HCT116 (cell line): ENCODE data around the gene CD96. TPM values are rescaled to one million over a fixed set of nuclear protein-coding genes. Genes with fewer than 3 reads are reported as not detected.

Source experiments
- ATAC-seq: fragments of 200-7000 bp; cut with Tn5 transposase; 2 replicates; pipeline ENCODE4 v1.9.1; 2020; ENCODE audit warnings: mild to moderate bottlenecking, moderate library complexity
- BruUV-seq: library from RNA; stranded (reverse); fragments of 400-500 nt; replicated peaks from 2 replicates; lab custom pipeline; 2021; lab: Mats Ljungman, UMichigan
- CTCF ChIA-PET: fragments of 300-600 bp; sonication (Branson Sonifier 250); formaldehyde crosslinking; loops from one replicate; lab custom pipeline; 2021; ENCODE audit warnings: antibody characterized with exemption; lab: Charles Lee
- POLR2A ChIA-PET: fragments of 300-600, 350-600 bp; sonication (Branson Sonifier 250); formaldehyde crosslinking; loops from one replicate; lab custom pipeline; 2021; ENCODE audit warnings: antibody characterized with exemption; lab: Charles Lee
- RAD21 ChIA-PET, 2 experiments: fragments of 300-600 bp; sonication (Branson Sonifier 250); formaldehyde crosslinking; loops; one replicate each; lab custom pipeline; 2023; ENCODE audit warnings: low total read pairs in 2 of 2; ENCODE audit not compliant: uncharacterized antibody in 2 of 2, unreplicated experiment in 2 of 2, low non-redundant PET in 1 of 2; lab: Charles Lee
- DNase-seq: peaks from one replicate; pipeline ENCODE4 v3.0.0-alpha.2; 2010; ENCODE audit warnings: low read depth, low spot score
- H2AFZ ChIP-seq: fragments of 200-600 bp; shearing (Covaris generic), sonication (generic); 2 replicates; pipeline ENCODE4 v1.6.1; 2017; ENCODE audit warnings: low read depth, mixed run types, mixed read lengths, antibody characterized with exemption, low read length; ENCODE audit not compliant: poor library complexity, severe bottlenecking
- H3K27ac ChIP-seq: 2 replicates; pipeline ENCODE4 v1.5.1; 2012; ENCODE audit warnings: low read depth, low read length
- H3K27me3 ChIP-seq: fragments of 200-600 bp; sonication (generic); 2 replicates; pipeline ENCODE4 v1.6.1; 2016; ENCODE audit warnings: mixed run types, low read length, mixed read lengths; ENCODE audit not compliant: insufficient read depth
- H3K36me3 ChIP-seq, 2 experiments: fragments of 200-500 bp in 1 of 2; fragments of 200-600 bp in 1 of 2; sonication (Bioruptor generic) in 1 of 2; sonication (generic) in 1 of 2; 2 replicates each; pipeline versions ENCODE4 v1.5.1 to v1.6.1; 2014 to 2016; ENCODE audit warnings: low read length in 2 of 2, inconsistent platforms in 1 of 2, mixed read lengths in 1 of 2, mixed run types in 1 of 2; ENCODE audit not compliant: insufficient read depth in 2 of 2, control insufficient read depth in 1 of 2
- H3K4me1 ChIP-seq, 2 experiments: fragments of 200-600 bp in 1 of 2; sonication (generic) in 1 of 2; 2 replicates each; pipeline versions ENCODE4 v1.5.1 to v1.6.1; 2012 to 2017; ENCODE audit warnings: low read length in 2 of 2, inconsistent platforms in 1 of 2, mild to moderate bottlenecking in 1 of 2, mixed read lengths in 1 of 2, mixed run types in 1 of 2, moderate library complexity in 1 of 2; ENCODE audit not compliant: insufficient read depth in 2 of 2, control insufficient read depth in 1 of 2
- H3K4me2 ChIP-seq: fragments of 200-600 bp; sonication (generic); 2 replicates; pipeline ENCODE4 v1.6.1; 2017; ENCODE audit warnings: mixed run types, low read length, mixed read lengths
- H3K4me3 ChIP-seq, 2 experiments: fragments of 200-600 bp in 1 of 2; sonication (generic) in 1 of 2; replicated peaks in 1 of 2; 2 replicates each; pipeline ENCODE4 v1.5.1; 2011 to 2016; ENCODE audit warnings: low read length in 2 of 2, control low read depth in 1 of 2, low read depth in 1 of 2, mild to moderate bottlenecking in 1 of 2, mixed read lengths in 1 of 2, mixed run types in 1 of 2
- H3K79me2 ChIP-seq: fragments of 200-600 bp; sonication (generic); 2 replicates; pipeline ENCODE4 v1.6.1; 2017; ENCODE audit warnings: mild to moderate bottlenecking, mixed run types, low read length, moderate library complexity, mixed read lengths; ENCODE audit not compliant: insufficient read depth
- H3K9ac ChIP-seq: fragments of 200-600 bp; sonication (generic); 2 replicates; pipeline ENCODE4 v1.6.1; 2016; ENCODE audit warnings: low read length, mixed read lengths
- H3K9me2 ChIP-seq: fragments of 200-600 bp; sonication (generic), shearing (Covaris generic); 2 replicates; pipeline ENCODE4 v1.6.1; 2017; ENCODE audit warnings: mixed run types, mild to moderate bottlenecking, moderate library complexity; ENCODE audit not compliant: insufficient read depth
- H3K9me3 ChIP-seq, 2 experiments: fragments of 200-500 bp in 1 of 2; fragments of 200-600 bp in 1 of 2; sonication (Bioruptor generic) in 1 of 2; sonication (generic) in 1 of 2; 2 replicates each; pipeline ENCODE4 v1.6.1; 2014 to 2017; ENCODE audit warnings: low read length in 2 of 2, mixed read lengths in 2 of 2, inconsistent platforms in 1 of 2, low read depth in 1 of 2, mild to moderate bottlenecking in 1 of 2, mixed run types in 1 of 2, moderate library complexity in 1 of 2; ENCODE audit not compliant: control insufficient read depth in 1 of 2, insufficient read depth in 1 of 2
- H4K20me1 ChIP-seq: fragments of 200-600 bp; sonication (generic), shearing (Covaris generic); 2 replicates; pipeline ENCODE4 v1.6.1; 2017; ENCODE audit warnings: mixed run types, mild to moderate bottlenecking, moderate library complexity; ENCODE audit not compliant: insufficient read depth
- CTCF ChIP-seq, 3 experiments: fragments of 200-600 bp in 1 of 3; sonication (generic) in 1 of 3; IDR thresholded peaks in 2 of 3; conservative IDR thresholded peaks in 1 of 3; 2 replicates each; pipeline ENCODE4 v1.5.1; 2012 to 2017; ENCODE audit warnings: low read depth in 2 of 3, low read length in 2 of 3, antibody characterized with exemption in 1 of 3, borderline replicate concordance in 1 of 3, control low read depth in 1 of 3, mild to moderate bottlenecking in 1 of 3, mixed read lengths in 1 of 3, mixed run types in 1 of 3, moderate library complexity in 1 of 3; ENCODE audit not compliant: insufficient read depth in 1 of 3
- EZH2phosphoT487 ChIP-seq: fragments of 200-600 bp; IDR thresholded peaks from 2 replicates; pipeline ENCODE4 v1.6.1; 2018; ENCODE audit warnings: antibody characterized with exemption, borderline replicate concordance
- JUND ChIP-seq: IDR thresholded peaks from 2 replicates; pipeline ENCODE4 v1.6.1; 2012
- POLR2A ChIP-seq: IDR thresholded peaks from 2 replicates; pipeline ENCODE4 v1.7.0; 2011; ENCODE audit warnings: borderline replicate concordance; ENCODE audit not compliant: insufficient read depth, insufficient read length; ENCODE audit errors: extremely low read depth
- RAD21 ChIP-seq: IDR thresholded peaks from 2 replicates; pipeline ENCODE4 v1.6.1; 2012; ENCODE audit warnings: low read depth, mild to moderate bottlenecking
- ZBTB33 ChIP-seq: IDR thresholded peaks from 2 replicates; pipeline ENCODE4 v1.6.1; 2011; ENCODE audit warnings: mild to moderate bottlenecking, low read length, moderate library complexity; ENCODE audit not compliant: insufficient replicate concordance; ENCODE audit errors: extremely low read depth
- intact Hi-C: fragments of 100-400 bp; cut with micrococcal nuclease; formaldehyde crosslinking; loops from 2 replicates; pipeline ENCODE4 v1.10.0; 2022
- total RNA-seq: library from RNA; stranded (reverse); gene quantifications from one replicate; pipeline ENCODE4 v1.2.1, GENCODE V29; 2021; ENCODE audit not compliant: unreplicated experiment

The CD96 gene
- total RNA-seq, 1 experiment from 2014 or later = 0.42 TPM

GRCh38 chr3:111616417-111617105, 74.6 kb downstream of the CD96 start:
- BruUV-seq = no TSS peak
- no peak overlapping the region for H2AFZ ChIP-seq
- DNase-seq (no peak), ATAC-seq (peak; percentile 45; the same call in 1 of the 2 replicates)
- H3K4me2 ChIP-seq = no peak overlapping the region
- no peak overlapping the region for H3K9ac ChIP-seq
- intact Hi-C loops = no loop called here
- H3K4me1 ChIP-seq = peaks cover 0 to 27% of the 10 kb centered on the region in 2 experiments; a peak in 2 of 4 replicates
- TF ChIP-seq EZH2phosphoT487 = no peak
- no peak for TF ChIP-seq JUND
- TF ChIP-seq CTCF (IDR thresholded peaks at IDR 0.05 in 2 of 3, conservative IDR thresholded peaks at IDR 0.05 in 1 of 3; ENCODE audit: borderline replicate concordance in 1 of 3, insufficient read depth in 1 of 3, low read depth in 2 of 3, low read length in 2 of 3) = peak in 1 of 3 experiments; percentile 16; a peak in 1 of 6 replicates
- no peak for TF ChIP-seq ZBTB33
- no peak for TF ChIP-seq POLR2A
- peak; percentile 32; the same call in 1 of the 2 replicates for TF ChIP-seq RAD21
- H3K27me3 ChIP-seq = no peaks in the 10 kb centered on the region
- POLR2A ChIA-PET = no interaction called here
- no peaks in the 10 kb centered on the region for H3K9me2 ChIP-seq
- H3K9me3 ChIP-seq = peaks cover 0 to 14% of the 10 kb centered on the region in 2 experiments; a peak in 1 of 4 replicates
- H3K79me2 ChIP-seq = no peaks in the 10 kb centered on the region
- CTCF ChIA-PET = no interaction called here
- no peaks in the 10 kb centered on the region for H4K20me1 ChIP-seq
- H3K27ac ChIP-seq = no peak overlapping the region
- RAD21 ChIA-PET = no interaction called here
- no peak overlapping the region for H3K4me3 ChIP-seq
- no peaks in the 10 kb centered on the region for H3K36me3 ChIP-seq
